Measurements from ENCODE around the gene PRMT9.

Gene PRMT9

DNA sequence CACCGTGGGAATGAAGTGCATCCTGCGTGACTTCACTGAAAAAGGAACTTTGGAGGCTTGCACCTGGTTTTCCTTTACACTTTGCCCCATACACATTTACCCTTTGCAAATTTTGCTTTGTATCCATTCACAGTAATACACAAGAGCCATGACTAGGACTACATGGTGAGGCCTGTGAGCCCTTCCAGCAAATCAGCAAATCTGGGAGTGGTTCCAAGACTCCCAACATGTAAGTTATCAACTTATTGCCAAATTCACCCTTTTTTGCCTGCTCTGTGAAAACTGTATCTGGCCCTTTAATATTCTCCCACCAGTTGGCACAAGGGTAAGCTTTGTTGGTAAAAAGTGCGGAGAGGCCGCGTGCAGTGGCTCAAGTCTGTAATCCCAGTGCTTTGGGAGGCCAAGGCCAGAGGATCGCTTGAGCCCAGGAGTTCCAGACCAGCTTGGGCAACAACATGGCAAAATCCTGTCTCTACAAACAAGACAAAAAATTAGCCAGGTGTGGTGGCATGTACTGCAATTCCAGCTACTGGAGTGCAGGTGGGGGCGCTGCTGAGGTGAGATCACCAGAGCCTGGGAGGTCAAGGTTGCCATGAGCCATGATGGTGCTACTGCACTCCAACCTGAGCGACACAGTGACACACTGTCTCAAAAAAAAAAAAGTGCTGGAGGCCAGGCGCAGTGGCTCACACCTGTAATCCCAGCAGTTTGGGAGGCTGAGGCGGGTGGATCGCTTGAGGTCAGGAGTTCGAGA, 5.0 kb downstream of the PRMT9 start:
- DNase-seq = no peak

DNA sequence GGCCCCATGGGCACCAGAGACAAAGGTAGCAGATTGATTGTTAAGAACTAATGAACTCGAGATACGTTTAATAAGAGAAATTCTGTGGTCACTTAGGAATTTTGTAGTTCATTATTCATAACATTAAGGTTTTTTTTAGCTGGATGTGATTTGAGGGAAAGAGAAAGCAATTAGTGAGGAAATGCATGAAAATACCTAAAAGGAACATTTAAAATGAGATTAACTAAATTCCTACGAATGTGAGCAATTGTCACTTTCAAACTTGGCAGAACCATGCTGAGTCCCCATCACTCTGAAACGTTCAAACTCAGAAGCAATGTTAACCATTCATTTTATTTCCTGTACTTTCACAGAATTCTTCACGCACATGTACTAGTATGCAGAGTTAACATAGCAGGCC, 5.9 kb downstream of the PRMT9 start:
- no peak for DNase-seq

DNA sequence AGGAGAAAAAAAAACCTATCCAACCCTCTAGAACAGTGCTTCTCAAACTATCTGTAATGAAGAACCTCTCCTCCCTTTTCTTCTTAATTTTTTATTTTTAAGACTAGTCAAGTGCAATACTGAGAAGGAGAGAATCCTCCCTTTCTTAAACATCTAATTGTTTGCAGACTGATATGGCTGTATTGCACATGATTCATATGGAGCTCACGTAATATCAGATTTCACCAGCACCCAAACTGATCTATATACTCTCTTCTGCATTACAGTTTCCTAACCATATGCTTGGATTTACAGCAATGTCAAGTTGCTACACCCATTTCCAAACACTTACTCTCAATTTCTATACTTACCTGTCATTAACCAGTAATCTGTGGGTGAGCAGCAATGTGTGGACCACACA, 9.5 kb downstream of the PRMT9 start:
- no peak for DNase-seq

DNA sequence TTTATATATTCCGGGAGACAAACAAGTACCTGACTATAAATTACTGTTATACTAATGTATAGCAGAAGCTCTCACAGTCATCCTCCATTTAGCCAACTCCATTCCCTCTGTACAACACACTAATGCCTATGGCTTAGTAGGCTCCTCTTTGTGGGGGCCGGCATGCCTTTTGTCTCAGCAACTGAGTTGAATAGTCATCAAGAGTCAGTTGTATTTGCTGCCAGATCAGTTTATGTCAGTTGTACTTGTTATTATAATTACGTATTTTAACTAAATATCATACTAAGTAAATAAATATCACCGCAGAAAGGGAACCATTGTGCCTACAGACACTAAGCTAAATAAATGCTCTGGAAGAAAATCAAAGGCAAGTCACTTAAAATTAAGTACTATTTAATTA, 9.9 kb downstream of the PRMT9 start:
- DNase-seq = no peak

DNA sequence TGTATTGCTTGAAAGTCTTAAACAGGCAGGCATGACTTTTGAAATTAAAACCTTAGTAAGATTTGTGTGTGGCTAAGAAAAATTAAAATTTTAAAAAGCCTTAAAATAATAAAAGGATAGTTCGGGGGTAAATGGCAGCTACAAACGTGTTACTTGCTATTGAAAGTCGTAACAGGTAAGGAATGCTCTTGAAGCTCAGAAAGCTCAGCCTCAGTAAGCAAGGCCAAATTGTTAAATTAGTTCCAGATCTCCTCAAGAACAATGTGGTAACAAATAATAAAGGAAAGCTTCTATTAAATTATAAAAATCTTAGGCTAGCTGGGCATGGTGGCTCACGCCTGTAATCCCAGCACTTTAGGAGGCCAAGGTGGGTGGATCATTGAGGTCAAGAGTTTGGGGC, 25.5 kb downstream of the PRMT9 start:
- no peak for DNase-seq

DNA sequence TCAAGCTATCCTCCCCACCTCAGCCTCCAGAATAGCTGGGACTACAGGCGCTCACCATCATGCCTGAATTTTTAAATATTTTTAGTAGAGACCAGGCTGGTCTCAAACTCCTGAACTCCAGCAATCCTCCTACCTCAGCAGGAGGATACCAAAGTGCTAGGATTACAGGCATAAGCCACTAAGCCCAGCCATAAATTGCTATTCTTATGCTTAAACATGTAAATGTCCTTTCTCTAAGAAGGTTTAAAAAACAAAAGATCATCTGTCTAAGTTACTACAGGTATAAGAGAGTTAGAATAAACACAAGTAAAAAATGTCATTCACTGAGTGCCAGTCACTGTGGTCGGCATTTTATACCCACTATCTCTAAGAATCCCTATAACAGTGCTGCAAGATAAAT, 28.3 kb downstream of the PRMT9 start:
- DNase-seq = no peak

- no peak for DNase-seq
Observed at GRCh38 chr4:147651563-147651962, 32.4 kb downstream of the PRMT9 start.

DNA sequence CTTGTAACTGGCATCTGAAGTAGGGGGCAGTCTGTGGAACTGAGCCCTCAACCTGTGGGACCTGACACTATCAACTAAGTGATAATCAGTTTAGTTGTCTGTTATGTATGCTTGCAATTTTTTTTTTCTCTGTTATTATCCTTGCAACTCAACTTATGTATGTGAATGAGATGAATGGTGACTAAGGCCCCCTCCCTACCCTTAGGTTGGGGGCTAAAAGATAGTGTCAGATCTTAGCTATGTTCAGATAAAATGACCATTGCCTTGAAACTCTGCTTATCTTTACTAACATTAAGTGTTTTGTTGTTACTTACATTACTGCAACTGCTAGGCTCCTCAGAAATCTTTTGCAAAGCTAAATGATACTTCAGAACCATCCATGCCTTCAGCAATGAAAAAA, 35.3 kb downstream of the PRMT9 start:
- DNase-seq = no peak

DNA sequence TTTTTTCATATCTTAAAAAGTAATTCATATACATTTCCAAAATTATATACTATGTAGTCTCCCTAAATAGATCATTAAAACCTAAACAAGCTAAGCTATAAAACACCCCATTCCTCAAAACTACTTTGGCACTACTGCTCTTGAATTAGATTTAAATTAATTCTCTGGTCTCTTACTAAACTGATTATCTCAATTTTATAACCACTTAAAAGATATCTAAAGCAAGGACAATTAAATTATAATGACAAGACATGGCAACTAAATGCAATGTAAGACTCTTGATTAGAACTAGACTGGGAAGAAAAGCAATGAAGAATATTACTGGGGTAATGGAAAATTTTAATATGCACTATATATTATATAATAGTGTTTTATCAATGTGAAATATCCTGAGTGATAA, 38.9 kb downstream of the PRMT9 start:
- DNase-seq = no peak

- DNase-seq = no peak
Observed at GRCh38 chr4:147644471-147644870, 39.5 kb downstream of the PRMT9 start.

DNA sequence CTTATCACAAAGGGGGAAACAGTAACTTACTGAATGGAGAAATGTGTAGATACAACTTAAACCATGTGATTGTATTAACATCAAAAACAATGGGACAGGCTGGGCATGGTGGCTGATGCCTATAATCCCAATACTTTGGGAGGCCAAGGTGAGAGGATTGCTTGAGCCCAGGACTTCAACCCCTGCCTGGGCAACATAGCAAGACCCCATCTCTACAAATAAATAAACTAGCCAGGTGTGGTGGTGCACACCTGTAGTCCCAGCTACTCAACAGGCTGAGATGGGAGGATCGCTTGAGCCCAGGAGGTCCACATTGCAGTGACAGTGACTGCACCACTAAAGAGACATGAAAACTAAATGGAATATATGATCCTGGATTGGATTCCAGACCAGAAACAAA, 40.3 kb downstream of the PRMT9 start:
- DNase-seq = no peak

DNA sequence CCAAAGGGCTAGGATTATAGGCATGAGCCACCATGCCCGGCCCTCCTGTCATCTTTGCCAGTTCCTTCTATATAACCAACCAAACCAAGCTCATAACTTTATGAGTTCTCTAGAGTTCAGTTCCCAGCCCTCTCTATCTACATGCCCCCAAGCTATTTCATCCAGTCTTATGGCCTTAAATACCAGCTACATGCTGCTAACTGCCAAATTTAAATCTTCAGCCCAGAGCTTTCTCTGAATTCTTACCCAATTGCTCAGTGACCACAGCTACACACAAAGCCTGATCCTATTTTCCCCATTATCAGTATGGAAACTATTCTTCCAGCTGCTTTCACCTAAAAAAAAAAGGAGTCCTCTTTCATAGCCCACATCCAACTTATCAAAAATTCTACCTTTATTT, 43.6 kb downstream of the PRMT9 start:
- no peak for DNase-seq

- no peak for DNase-seq
Observed at GRCh38 chr4:147639388-147639787, 44.6 kb downstream of the PRMT9 start.

GRCh38 chr4:147638942-147639341, 45.0 kb downstream of the PRMT9 start:
- DNase-seq = no peak

- no peak for DNase-seq
Observed at GRCh38 chr4:147638365-147638764, 45.6 kb downstream of the PRMT9 start.

DNA sequence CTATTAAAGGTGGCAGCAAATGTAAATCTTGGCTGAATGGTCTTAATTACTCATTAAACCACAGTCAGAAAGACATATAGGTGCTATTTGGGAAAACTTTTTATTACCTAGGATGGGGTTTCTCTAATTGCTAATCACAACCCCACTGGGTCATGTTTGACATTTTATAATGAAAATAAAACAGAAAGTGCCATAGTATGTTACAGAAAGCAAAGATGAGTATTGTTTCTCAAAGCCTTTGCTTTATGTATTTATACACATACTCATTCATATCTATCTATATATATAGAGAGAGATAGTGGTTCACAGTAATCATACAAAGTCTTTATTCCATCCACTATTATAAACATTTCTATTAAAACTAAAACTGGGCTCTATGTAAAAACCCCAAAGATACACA, 48.6 kb downstream of the PRMT9 start:
- DNase-seq = no peak

DNA sequence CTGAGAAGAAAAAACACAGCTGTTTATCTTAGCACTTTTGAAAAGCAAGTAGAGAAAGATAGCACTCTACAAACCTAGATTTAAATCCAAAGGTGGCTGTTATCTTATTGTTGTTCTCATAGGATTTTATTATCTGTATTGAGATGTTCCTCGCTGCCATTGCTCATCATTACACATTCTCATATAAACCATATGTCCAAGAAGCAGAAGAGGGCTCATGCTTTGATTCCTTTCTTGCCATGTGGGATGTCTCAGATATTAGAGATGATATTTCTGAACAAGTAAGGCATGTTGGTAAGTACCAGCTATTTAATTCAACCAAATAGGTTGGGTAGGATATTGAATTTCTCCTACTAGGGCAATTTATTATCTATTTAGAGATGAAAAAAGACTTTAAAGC, 50.3 kb downstream of the PRMT9 start:
- no peak for DNase-seq

DNA sequence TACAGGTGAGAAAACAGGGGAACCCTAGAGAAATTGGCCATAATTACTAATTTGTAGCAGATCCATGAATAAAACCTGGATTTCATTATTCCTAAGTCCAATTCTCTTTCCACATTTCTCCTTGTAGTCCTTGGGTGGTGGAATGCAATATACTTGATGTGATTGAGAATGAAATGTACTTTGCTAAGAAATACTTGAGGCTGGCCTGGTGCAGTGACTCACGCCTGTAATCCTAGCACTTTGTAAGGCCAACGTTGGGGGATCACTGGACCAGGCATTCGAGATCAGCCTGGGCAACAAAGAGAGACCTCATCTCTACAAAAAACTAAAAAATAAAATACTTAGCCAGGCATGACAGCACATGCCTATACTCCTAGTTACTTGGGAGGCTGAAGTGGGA, 50.9 kb downstream of the PRMT9 start:
- no peak for DNase-seq

DNA sequence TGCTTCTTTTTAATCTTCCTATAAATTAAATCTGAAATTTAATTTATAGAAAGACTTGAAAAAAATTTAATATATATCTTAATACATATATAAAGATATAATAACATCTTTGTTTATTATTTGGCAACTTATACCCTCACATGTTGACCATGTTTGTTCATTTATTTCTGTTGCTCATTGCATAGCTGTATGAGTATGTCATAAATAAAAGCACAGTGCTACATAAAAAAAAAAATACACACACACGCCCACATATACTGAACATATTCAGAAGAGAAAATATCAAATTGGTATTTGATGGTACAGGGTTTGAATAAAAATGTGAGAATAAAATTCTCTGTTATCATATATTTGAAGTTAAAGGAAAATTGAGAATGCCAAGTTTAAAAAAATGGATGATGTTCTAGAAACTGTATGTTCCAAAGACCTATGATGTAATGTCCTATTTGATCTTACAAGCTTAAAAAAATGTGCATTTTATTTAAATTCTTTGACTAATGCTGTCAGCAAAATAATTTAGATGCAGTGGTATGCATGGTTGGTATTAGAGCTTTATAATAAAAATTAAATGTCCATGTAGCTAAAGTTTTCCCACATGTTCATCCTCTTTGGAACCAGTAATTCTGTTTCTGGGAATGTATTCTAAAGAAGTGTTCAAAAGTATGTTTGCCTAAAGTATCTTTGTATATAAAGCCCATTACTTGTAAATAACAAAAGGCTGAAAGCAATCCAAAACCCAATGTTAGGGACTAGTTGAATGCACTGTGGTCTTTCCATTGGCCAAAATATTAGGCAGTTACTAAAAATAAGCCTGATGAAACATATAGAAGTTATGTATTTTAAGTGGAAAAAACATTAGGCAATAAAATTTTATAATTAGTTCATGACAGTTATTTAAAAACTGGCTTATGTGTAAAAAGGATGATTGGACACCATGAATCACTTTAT, 53.9 kb downstream of the PRMT9 start:
- no peak for DNase-seq

GRCh38 chr4:147628415-147628814, 55.5 kb downstream of the PRMT9 start:
- DNase-seq = no peak

DNA sequence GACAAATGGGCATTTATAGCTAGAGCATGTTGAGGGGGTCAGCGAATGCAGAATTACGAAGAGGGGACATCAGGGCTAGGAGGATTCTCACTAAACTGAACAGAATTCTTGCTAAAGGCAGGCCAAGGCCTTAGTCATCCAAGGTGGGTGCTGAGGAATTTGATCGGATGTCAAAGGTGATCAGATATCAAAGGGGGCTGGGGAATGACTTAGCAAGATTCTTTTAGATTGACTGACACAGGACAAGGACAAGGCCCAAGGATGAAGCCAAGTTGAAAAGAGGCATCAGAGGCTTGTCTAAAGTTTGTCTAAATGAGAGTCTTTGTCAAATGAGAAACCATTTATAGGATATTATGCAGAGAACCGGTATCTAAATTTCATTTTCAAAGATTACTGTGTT, 57.1 kb downstream of the PRMT9 start:
- no peak for DNase-seq

GRCh38 chr4:147625733-147626132, 58.2 kb downstream of the PRMT9 start:
- DNase-seq = no peak

- no peak for DNase-seq
Observed at GRCh38 chr4:147620315-147620714, 63.6 kb downstream of the PRMT9 start.

All from GDM1 (cell line).